Suprapubic skin (tissue), 4 donors: Measurements from ENCODE around the gene ENOX2.

Experiments used
- EP300 ChIP-seq: sonication (generic); formaldehyde crosslinking; IDR thresholded peaks from one replicate; pipeline ENCODE4 v1.6.1; 2017; ENCODE audit warnings: antibody characterized with exemption
- POLR2A ChIP-seq, 2 donors: fragments of 450-650 bp; IDR thresholded peaks; one replicate each; pipeline ENCODE4 v1.6.1; 2017; ENCODE audit warnings: antibody characterized with exemption in 2 of 2, mild to moderate bottlenecking in 2 of 2, moderate library complexity in 2 of 2
- POLR2AphosphoS5 ChIP-seq, 3 donors: sonication (generic); formaldehyde crosslinking; IDR thresholded peaks; one replicate each; pipeline ENCODE4 v1.6.1; 2017; ENCODE audit warnings: antibody characterized with exemption in 3 of 3
- TF ChIP-seq, protein P1 (sequence below), 2 donors: fragments of 200-600 bp in 1 of 2; fragments of 450-650 bp in 1 of 2; sonication (generic) in 1 of 2; IDR thresholded peaks; one replicate each; pipeline ENCODE4 v1.5.1; 2016 to 2019; ENCODE audit warnings: antibody characterized with exemption in 2 of 2, mild to moderate bottlenecking in 1 of 2, moderate library complexity in 1 of 2

DNA sequence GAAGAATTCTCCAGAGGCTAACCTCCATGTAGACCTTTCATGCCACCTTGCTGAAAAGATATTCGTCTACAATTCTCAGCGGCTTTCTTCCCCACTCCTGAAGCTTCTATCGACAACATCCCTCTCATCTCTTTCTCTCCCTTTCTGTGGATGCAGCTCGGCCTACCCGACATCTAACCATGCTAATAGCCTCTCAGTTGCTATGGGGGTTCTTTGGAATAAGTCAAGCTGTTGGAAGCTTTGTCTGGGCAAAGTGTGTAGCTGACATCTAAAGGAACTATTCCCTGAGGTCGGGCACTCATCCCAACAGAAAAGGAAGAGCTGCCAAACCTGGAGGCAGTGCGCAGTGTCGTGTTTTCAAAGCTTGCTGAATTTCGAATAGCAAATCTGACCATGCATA, 309.1 kb downstream of the ENOX2 start:
- TF ChIP-seq, protein P1, sequence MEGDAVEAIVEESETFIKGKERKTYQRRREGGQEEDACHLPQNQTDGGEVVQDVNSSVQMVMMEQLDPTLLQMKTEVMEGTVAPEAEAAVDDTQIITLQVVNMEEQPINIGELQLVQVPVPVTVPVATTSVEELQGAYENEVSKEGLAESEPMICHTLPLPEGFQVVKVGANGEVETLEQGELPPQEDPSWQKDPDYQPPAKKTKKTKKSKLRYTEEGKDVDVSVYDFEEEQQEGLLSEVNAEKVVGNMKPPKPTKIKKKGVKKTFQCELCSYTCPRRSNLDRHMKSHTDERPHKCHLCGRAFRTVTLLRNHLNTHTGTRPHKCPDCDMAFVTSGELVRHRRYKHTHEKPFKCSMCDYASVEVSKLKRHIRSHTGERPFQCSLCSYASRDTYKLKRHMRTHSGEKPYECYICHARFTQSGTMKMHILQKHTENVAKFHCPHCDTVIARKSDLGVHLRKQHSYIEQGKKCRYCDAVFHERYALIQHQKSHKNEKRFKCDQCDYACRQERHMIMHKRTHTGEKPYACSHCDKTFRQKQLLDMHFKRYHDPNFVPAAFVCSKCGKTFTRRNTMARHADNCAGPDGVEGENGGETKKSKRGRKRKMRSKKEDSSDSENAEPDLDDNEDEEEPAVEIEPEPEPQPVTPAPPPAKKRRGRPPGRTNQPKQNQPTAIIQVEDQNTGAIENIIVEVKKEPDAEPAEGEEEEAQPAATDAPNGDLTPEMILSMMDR (IDR thresholded peaks at IDR 0.05): no peak
- no peak for TF ChIP-seq POLR2A (IDR thresholded peaks at IDR 0.05)
- TF ChIP-seq POLR2AphosphoS5 (IDR thresholded peaks at IDR 0.05): no peak
- no peak for TF ChIP-seq EP300
